Activated naive CD4-positive, alpha-beta T cell treated with anti-CD3 and anti-CD28 coated beads, Interleukin-2, amount 50 U/mL, for 24 hours (primary cell): ENCODE results near the gene NDEL1.

Experiments
- H3K27ac Mint-ChIP-seq: one replicate; pipeline ENCODE4 v1.8.0; 2021; ENCODE audit warnings: mild to moderate bottlenecking, mixed read lengths
- H3K27me3 Mint-ChIP-seq: one replicate; pipeline ENCODE4 v1.8.0; 2021; ENCODE audit warnings: mixed read lengths
- H3K36me3 Mint-ChIP-seq: one replicate; pipeline ENCODE4 v1.8.0; 2021; ENCODE audit warnings: mixed read lengths
- H3K4me1 Mint-ChIP-seq: one replicate; pipeline ENCODE4 v1.8.0; 2021; ENCODE audit warnings: mixed read lengths
- H3K4me3 Mint-ChIP-seq: one replicate; pipeline ENCODE4 v1.8.0; 2021; ENCODE audit warnings: mild to moderate bottlenecking, mixed read lengths
- H3K9me3 Mint-ChIP-seq: one replicate; pipeline ENCODE4 v1.8.0; 2021; ENCODE audit warnings: mixed read lengths

Gene NDEL1

DNA sequence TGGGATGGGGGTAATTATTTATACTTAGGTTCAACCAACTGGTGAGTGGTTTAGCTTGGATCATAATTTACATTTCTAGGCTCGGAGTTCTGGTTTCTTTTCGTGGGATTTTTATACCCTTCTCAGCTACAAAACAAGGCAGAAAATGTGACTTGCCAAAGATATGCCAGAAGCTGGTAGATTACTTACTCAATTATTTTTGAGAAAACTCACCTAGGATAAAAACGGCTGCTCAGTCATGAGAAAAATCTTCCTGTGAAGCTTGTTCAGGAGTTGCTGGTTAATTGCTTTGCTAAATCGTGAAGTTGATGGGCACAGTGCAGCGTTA, 1.1 kb downstream of the NDEL1 start:
- Mint-ChIP-seq H3K9me3 (no peaks in the 10 kb centered on the region), H3K4me3 (peak overlapping the region; percentile 99), H3K4me1 (peaks cover 52% of the 10 kb centered on the region), H3K27ac (peak overlapping the region; percentile 94), H3K36me3 (peaks cover 5% of the 10 kb centered on the region), H3K27me3 (no peaks in the 10 kb centered on the region)

- peaks cover 65% of the 10 kb centered on the region for H3K4me1 Mint-ChIP-seq
- H3K27ac Mint-ChIP-seq: no peak overlapping the region
- peaks cover 5% of the 10 kb centered on the region for H3K36me3 Mint-ChIP-seq
- H3K9me3 Mint-ChIP-seq: no peaks in the 10 kb centered on the region
- peak overlapping the region; percentile 26 for H3K4me3 Mint-ChIP-seq
- H3K27me3 Mint-ChIP-seq: no peaks in the 10 kb centered on the region
Observed at GRCh38 chr17:8438441-8438840, 2.8 kb downstream of the NDEL1 start.

DNA sequence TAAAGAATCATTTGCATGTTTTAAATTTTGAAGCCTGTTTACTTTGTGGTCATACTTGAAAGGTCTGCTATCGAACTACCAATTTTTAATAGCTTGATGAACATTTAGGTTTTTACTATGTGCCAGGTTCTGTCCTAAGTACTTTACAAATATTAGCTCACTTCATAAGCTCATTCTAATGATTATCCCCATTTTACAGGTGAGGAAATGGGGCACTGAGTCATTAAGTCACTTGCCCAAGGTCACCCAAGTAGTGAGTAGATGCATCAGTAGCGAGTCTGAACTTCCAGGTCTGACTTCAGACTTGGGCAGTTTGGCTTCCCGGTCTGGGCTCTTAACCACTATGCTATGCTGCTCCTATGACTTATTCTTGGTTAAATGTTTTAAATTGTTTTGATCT, 4.0 kb downstream of the NDEL1 start:
- H3K4me1 Mint-ChIP-seq: peaks cover 78% of the 10 kb centered on the region
- H3K27me3 Mint-ChIP-seq: no peaks in the 10 kb centered on the region
- peaks cover 10% of the 10 kb centered on the region for H3K36me3 Mint-ChIP-seq
- H3K9me3 Mint-ChIP-seq: no peaks in the 10 kb centered on the region
- H3K4me3 Mint-ChIP-seq: peak overlapping the region; percentile 49
- peak overlapping the region; percentile 59 for H3K27ac Mint-ChIP-seq

DNA sequence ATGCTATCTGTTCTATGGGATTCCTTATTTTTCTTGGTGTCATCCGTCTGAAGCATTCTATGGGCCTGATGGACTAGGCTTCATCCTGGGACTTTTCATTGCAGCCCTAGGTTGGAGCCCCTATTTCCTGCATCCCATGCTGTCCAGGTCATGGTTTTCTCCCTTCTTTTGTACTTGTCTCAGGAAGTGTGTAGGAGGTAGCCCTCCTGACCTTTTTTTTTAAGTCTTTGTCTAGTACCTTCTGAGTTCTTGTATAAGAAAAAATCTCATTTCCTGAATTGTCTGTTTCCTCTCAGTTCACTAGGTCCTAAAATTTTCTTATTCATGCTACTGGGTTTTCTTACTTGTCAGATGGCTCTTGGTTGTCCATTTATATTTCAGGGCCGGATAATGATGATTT, 6.0 kb downstream of the NDEL1 start:
- peak overlapping the region; percentile 73 for H3K27ac Mint-ChIP-seq
- H3K27me3 Mint-ChIP-seq: no peaks in the 10 kb centered on the region
- H3K4me3 Mint-ChIP-seq: no peak overlapping the region
- H3K36me3 Mint-ChIP-seq: peaks cover 10% of the 10 kb centered on the region
- no peaks in the 10 kb centered on the region for H3K9me3 Mint-ChIP-seq
- H3K4me1 Mint-ChIP-seq: peaks cover 72% of the 10 kb centered on the region

DNA sequence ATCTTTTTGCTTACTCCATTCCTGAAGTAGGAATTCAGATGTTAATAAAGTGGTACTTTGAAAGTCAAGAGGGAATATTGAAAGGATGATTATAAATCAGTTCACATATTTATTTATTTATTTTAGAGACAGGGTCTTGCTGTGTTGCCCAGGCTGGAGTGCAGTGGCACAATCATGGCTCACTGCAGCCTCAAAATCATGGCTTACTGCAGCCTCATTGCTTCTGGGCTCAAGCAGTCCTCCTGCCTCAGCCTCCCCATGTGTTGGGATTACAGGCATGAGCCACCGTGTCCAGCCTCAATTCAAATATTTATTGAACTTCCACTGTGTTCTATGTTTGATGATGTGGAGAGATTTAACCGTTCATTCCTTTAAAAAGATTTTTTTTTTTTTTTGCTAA, 6.6 kb downstream of the NDEL1 start:
- H3K27ac Mint-ChIP-seq: no peak overlapping the region
- no peaks in the 10 kb centered on the region for H3K9me3 Mint-ChIP-seq
- peaks cover 66% of the 10 kb centered on the region for H3K4me1 Mint-ChIP-seq
- no peaks in the 10 kb centered on the region for H3K27me3 Mint-ChIP-seq
- H3K36me3 Mint-ChIP-seq: peaks cover 10% of the 10 kb centered on the region
- no peak overlapping the region for H3K4me3 Mint-ChIP-seq

- H3K4me1 Mint-ChIP-seq: peaks cover 53% of the 10 kb centered on the region
- no peak overlapping the region for H3K4me3 Mint-ChIP-seq
- no peaks in the 10 kb centered on the region for H3K27me3 Mint-ChIP-seq
- H3K9me3 Mint-ChIP-seq: no peaks in the 10 kb centered on the region
- no peak overlapping the region for H3K27ac Mint-ChIP-seq
- H3K36me3 Mint-ChIP-seq: peaks cover 14% of the 10 kb centered on the region
Observed at GRCh38 chr17:8443756-8444155, 8.1 kb downstream of the NDEL1 start.

DNA sequence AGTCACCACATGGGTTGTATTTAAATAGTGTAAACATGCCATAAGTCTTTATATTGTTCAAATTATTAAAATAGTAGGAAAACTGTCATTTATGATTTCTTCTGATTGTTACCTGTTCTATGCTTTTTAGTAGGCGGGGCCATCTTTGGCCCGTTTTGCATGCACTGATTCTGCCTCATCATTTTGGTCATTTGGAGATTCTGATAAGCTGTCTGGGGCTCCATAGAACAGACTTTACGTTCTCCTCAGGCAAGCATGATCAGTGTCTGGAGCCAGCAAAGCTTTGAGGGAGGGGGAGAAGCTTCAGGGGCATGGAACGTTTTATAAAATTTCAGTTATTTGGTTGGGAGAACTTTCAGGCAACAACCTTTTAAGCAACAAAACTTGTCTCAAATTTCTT, 8.8 kb downstream of the NDEL1 start:
- H3K27ac Mint-ChIP-seq: no peak overlapping the region
- H3K27me3 Mint-ChIP-seq: no peaks in the 10 kb centered on the region
- H3K4me3 Mint-ChIP-seq: no peak overlapping the region
- H3K4me1 Mint-ChIP-seq: peaks cover 51% of the 10 kb centered on the region
- peaks cover 16% of the 10 kb centered on the region for H3K36me3 Mint-ChIP-seq
- H3K9me3 Mint-ChIP-seq: no peaks in the 10 kb centered on the region

- H3K4me3 Mint-ChIP-seq: no peak overlapping the region
- H3K36me3 Mint-ChIP-seq: peaks cover 15% of the 10 kb centered on the region
- H3K27me3 Mint-ChIP-seq: no peaks in the 10 kb centered on the region
- peaks cover 43% of the 10 kb centered on the region for H3K4me1 Mint-ChIP-seq
- no peak overlapping the region for H3K27ac Mint-ChIP-seq
- no peaks in the 10 kb centered on the region for H3K9me3 Mint-ChIP-seq
Observed at GRCh38 chr17:8445536-8445935, 9.9 kb downstream of the NDEL1 start.

DNA sequence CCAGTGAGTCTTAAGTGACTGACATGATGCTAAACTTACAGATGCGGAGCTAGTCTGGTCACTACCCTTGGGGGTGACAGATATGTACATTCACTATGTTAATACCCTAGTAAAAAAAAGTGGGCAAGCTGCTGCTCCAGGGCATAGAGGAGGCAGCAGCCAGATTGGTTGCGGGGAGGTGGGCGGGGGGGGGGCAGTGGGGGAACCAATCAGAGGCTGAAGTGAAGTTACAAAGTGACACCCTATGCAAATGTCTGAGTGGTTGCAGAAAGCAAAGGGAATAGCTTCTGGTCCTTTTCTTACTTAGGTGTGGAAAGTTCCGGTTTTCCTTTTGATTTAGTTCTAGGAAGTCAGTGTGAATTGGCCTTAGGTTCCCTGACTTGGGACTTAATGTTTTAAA, 12.1 kb downstream of the NDEL1 start:
- H3K27me3 Mint-ChIP-seq: no peaks in the 10 kb centered on the region
- no peak overlapping the region for H3K4me3 Mint-ChIP-seq
- peaks cover 25% of the 10 kb centered on the region for H3K4me1 Mint-ChIP-seq
- H3K27ac Mint-ChIP-seq: no peak overlapping the region
- H3K36me3 Mint-ChIP-seq: peaks cover 20% of the 10 kb centered on the region
- no peaks in the 10 kb centered on the region for H3K9me3 Mint-ChIP-seq

- Mint-ChIP-seq H3K4me1 (peaks cover 21% of the 10 kb centered on the region), H3K4me3 (no peak overlapping the region)
Observed at GRCh38 chr17:8448310-8448709, 12.6 kb downstream of the NDEL1 start.

GRCh38 chr17:8451933-8452614, 16.4 kb downstream of the NDEL1 start:
- no peak overlapping the region for H3K4me3 Mint-ChIP-seq

More at GRCh38 chr17:8448310-8448709, 12.6 kb downstream of the NDEL1 start:
- Mint-ChIP-seq H3K36me3 (peaks cover 20% of the 10 kb centered on the region), H3K9me3 (no peaks in the 10 kb centered on the region), H3K27me3 (no peaks in the 10 kb centered on the region), H3K27ac (no peak overlapping the region)

GRCh38 chr17:8453326-8453725, 17.6 kb downstream of the NDEL1 start:
- Mint-ChIP-seq H3K27me3 (no peaks in the 10 kb centered on the region), H3K27ac (no peak overlapping the region), H3K4me3 (no peak overlapping the region), H3K4me1 (peaks cover 22% of the 10 kb centered on the region), H3K36me3 (peaks cover 30% of the 10 kb centered on the region), H3K9me3 (no peaks in the 10 kb centered on the region)

More at GRCh38 chr17:8451933-8452614, 16.4 kb downstream of the NDEL1 start:
- Mint-ChIP-seq H3K4me1 (peaks cover 12% of the 10 kb centered on the region), H3K27ac (no peak overlapping the region), H3K9me3 (no peaks in the 10 kb centered on the region), H3K36me3 (peaks cover 25% of the 10 kb centered on the region), H3K27me3 (no peaks in the 10 kb centered on the region)

DNA sequence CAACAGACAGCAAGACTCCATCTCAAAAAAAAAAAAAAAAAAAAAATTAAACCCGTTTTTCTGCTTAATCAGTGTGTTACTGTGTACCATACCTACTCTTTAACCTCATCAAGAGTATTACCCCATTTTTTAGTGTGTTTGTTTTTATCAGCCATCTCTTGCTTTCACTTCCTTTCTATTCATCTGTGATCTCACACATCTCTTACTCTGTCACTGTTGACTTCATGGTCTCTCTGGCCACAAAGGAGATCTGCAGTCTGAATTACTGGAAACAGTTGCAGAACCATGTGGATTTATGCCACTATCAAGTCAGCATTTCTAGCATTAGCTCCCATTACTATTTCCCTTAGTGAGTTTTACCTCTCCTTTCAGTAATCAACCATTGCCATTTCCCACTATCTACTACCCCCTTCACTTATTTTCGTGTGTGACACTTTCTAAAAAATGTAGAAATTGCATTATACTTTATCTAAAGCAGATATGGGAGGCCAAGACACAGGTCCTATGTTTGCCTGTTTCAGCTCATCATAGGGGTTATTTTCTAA, 20.1 kb downstream of the NDEL1 start:
- H3K9me3 Mint-ChIP-seq: no peaks in the 10 kb centered on the region
- H3K4me3 Mint-ChIP-seq: no peak overlapping the region
- peaks cover 29% of the 10 kb centered on the region for H3K36me3 Mint-ChIP-seq
- H3K27ac Mint-ChIP-seq: no peak overlapping the region
- peaks cover 19% of the 10 kb centered on the region for H3K4me1 Mint-ChIP-seq
- no peaks in the 10 kb centered on the region for H3K27me3 Mint-ChIP-seq

DNA sequence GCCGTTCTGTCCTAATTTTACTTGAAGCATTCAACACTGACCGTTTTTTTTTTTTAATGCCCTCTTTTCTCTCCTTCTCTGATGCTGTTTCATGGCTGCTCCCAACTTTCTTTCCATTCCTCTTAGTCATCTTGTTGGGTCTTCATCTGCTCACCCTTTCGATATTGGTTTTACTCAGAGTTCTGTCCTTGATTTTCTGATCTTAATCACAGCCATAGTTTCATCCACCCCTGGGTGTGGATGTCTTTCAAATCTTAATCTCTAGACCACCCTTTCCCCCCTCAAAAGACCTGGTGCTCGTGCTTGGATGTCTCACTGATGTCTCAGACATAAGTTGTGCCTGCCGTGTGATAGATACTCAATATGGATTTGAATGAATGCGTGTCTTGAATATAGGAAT, 22.4 kb downstream of the NDEL1 start:
- peaks cover 22% of the 10 kb centered on the region for H3K4me1 Mint-ChIP-seq
- no peaks in the 10 kb centered on the region for H3K27me3 Mint-ChIP-seq
- H3K9me3 Mint-ChIP-seq: no peaks in the 10 kb centered on the region
- H3K36me3 Mint-ChIP-seq: peaks cover 25% of the 10 kb centered on the region
- H3K4me3 Mint-ChIP-seq: no peak overlapping the region
- H3K27ac Mint-ChIP-seq: no peak overlapping the region

- no peak overlapping the region for H3K27ac Mint-ChIP-seq
- H3K4me3 Mint-ChIP-seq: no peak overlapping the region
- H3K27me3 Mint-ChIP-seq: no peaks in the 10 kb centered on the region
- peaks cover 27% of the 10 kb centered on the region for H3K4me1 Mint-ChIP-seq
- H3K9me3 Mint-ChIP-seq: no peaks in the 10 kb centered on the region
- peaks cover 26% of the 10 kb centered on the region for H3K36me3 Mint-ChIP-seq
Observed at GRCh38 chr17:8459107-8459506, 23.4 kb downstream of the NDEL1 start.

- Mint-ChIP-seq H3K27me3 (no peaks in the 10 kb centered on the region), H3K27ac (no peak overlapping the region), H3K4me1 (peaks cover 33% of the 10 kb centered on the region), H3K9me3 (no peaks in the 10 kb centered on the region), H3K36me3 (peaks cover 24% of the 10 kb centered on the region), H3K4me3 (no peak overlapping the region)
Observed at GRCh38 chr17:8459831-8460230, 24.1 kb downstream of the NDEL1 start.

- Mint-ChIP-seq H3K4me3 (no peak overlapping the region), H3K4me1 (peaks cover 29% of the 10 kb centered on the region), H3K27me3 (no peaks in the 10 kb centered on the region), H3K27ac (no peak overlapping the region), H3K9me3 (no peaks in the 10 kb centered on the region), H3K36me3 (peaks cover 11% of the 10 kb centered on the region)
Observed at GRCh38 chr17:8462564-8462963, 26.9 kb downstream of the NDEL1 start.
